ENCODE results near the gene NIBAN1.

DNA sequence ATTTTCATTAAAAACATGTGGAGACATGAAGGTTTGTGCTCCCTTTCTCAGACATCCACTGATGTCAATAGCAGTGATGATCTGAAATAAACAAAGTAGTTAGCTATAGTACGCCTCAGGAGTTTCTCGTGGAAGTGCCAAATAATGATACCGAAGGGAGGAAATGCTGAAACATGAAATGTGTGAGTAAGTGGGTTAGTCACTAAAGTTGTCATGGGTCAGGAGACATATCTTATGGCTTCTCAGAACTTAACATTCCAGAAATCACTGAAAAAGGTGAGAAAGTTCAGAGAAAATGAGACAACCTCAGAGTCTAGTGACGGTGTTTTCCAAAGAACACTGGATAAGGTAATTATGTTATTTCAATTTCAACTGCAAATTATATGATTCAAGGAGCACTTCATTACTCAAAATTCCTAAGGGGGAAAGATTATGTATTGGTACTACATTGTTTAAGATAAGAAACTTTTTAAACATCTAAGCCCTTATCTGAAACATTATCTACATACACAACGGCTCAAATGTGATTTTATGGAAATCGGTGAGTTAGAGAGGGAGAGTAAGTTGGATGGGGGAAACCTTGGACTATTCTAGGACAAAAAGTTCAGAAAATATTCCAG, 20.6 kb downstream of the NIBAN1 start:
- TF ChIP-seq, protein P1, sequence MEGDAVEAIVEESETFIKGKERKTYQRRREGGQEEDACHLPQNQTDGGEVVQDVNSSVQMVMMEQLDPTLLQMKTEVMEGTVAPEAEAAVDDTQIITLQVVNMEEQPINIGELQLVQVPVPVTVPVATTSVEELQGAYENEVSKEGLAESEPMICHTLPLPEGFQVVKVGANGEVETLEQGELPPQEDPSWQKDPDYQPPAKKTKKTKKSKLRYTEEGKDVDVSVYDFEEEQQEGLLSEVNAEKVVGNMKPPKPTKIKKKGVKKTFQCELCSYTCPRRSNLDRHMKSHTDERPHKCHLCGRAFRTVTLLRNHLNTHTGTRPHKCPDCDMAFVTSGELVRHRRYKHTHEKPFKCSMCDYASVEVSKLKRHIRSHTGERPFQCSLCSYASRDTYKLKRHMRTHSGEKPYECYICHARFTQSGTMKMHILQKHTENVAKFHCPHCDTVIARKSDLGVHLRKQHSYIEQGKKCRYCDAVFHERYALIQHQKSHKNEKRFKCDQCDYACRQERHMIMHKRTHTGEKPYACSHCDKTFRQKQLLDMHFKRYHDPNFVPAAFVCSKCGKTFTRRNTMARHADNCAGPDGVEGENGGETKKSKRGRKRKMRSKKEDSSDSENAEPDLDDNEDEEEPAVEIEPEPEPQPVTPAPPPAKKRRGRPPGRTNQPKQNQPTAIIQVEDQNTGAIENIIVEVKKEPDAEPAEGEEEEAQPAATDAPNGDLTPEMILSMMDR (IDR thresholded peaks at IDR 0.05): no peak
- TF ChIP-seq, protein P2, sequence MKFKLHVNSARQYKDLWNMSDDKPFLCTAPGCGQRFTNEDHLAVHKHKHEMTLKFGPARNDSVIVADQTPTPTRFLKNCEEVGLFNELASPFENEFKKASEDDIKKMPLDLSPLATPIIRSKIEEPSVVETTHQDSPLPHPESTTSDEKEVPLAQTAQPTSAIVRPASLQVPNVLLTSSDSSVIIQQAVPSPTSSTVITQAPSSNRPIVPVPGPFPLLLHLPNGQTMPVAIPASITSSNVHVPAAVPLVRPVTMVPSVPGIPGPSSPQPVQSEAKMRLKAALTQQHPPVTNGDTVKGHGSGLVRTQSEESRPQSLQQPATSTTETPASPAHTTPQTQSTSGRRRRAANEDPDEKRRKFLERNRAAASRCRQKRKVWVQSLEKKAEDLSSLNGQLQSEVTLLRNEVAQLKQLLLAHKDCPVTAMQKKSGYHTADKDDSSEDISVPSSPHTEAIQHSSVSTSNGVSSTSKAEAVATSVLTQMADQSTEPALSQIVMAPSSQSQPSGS (CRISPR knock-in tag; IDR thresholded peaks at IDR 0.05; ENCODE audit: borderline replicate concordance, low read depth): no peak
- no peak for TF ChIP-seq JUN (CRISPR knock-in tag; IDR thresholded peaks at IDR 0.05)
- TF ChIP-seq, protein P3, sequence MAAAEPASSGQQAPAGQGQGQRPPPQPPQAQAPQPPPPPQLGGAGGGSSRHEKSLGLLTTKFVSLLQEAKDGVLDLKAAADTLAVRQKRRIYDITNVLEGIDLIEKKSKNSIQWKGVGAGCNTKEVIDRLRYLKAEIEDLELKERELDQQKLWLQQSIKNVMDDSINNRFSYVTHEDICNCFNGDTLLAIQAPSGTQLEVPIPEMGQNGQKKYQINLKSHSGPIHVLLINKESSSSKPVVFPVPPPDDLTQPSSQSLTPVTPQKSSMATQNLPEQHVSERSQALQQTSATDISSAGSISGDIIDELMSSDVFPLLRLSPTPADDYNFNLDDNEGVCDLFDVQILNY (CRISPR knock-in tag; IDR thresholded peaks at IDR 0.05): no peak
- no peak for TF ChIP-seq CREB1 (CRISPR knock-in tag; IDR thresholded peaks at IDR 0.05)
- TF ChIP-seq, protein P4, sequence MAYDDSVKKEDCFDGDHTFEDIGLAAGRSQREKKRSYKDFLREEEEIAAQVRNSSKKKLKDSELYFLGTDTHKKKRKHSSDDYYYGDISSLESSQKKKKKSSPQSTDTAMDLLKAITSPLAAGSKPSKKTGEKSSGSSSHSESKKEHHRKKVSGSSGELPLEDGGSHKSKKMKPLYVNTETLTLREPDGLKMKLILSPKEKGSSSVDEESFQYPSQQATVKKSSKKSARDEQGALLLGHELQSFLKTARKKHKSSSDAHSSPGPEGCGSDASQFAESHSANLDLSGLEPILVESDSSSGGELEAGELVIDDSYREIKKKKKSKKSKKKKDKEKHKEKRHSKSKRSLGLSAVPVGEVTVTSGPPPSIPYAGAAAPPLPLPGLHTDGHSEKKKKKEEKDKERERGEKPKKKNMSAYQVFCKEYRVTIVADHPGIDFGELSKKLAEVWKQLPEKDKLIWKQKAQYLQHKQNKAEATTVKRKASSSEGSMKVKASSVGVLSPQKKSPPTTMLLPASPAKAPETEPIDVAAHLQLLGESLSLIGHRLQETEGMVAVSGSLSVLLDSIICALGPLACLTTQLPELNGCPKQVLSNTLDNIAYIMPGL (CRISPR knock-in tag; IDR thresholded peaks at IDR 0.05): no peak
- TF ChIP-seq ETV6 (CRISPR knock-in tag; IDR thresholded peaks at IDR 0.05): no peak
